Glomerular visceral epithelial cell (primary cell): Measurements from ENCODE around the gene RBM20.

Experiments
- DNase-seq: peaks from one replicate; pipeline ENCODE4 v3.0.0-alpha.2; 2016; ENCODE audit errors: extremely low spot score

Gene RBM20

GRCh38 chr10:110679486-110680272, 35.5 kb downstream of the RBM20 start:
- no peak for DNase-seq

GRCh38 chr10:110680273-110681020, 36.3 kb downstream of the RBM20 start:
- DNase-seq: no peak

GRCh38 chr10:110681023-110681681, 37.0 kb downstream of the RBM20 start:
- peak; percentile 21 for DNase-seq

- DNase-seq: no peak
Measured at GRCh38 chr10:110682348-110682747, 38.2 kb downstream of the RBM20 start.

GRCh38 chr10:110684800-110685446, 40.8 kb downstream of the RBM20 start:
- no peak for DNase-seq

GRCh38 chr10:110686047-110686446, 41.9 kb downstream of the RBM20 start:
- no peak for DNase-seq

GRCh38 chr10:110686949-110687348, 42.8 kb downstream of the RBM20 start:
- DNase-seq: no peak

GRCh38 chr10:110687400-110687799, 43.3 kb downstream of the RBM20 start:
- no peak for DNase-seq

GRCh38 chr10:110691139-110691538, 47.0 kb downstream of the RBM20 start:
- DNase-seq: no peak

GRCh38 chr10:110694263-110694662, 50.1 kb downstream of the RBM20 start:
- no peak for DNase-seq

GRCh38 chr10:110694820-110695538, 50.8 kb downstream of the RBM20 start:
- no peak for DNase-seq

GRCh38 chr10:110695539-110695886, 51.4 kb downstream of the RBM20 start:
- no peak for DNase-seq

- no peak for DNase-seq
Measured at GRCh38 chr10:110696436-110696835, 52.3 kb downstream of the RBM20 start.

GRCh38 chr10:110698340-110698739, 54.2 kb downstream of the RBM20 start:
- DNase-seq: no peak

GRCh38 chr10:110698782-110699201, 54.7 kb downstream of the RBM20 start:
- DNase-seq: no peak

- DNase-seq: no peak
Measured at GRCh38 chr10:110699859-110700468, 55.8 kb downstream of the RBM20 start.

- DNase-seq: no peak
Measured at GRCh38 chr10:110700947-110701616, 56.9 kb downstream of the RBM20 start.

- DNase-seq: no peak
Measured at GRCh38 chr10:110701617-110701971, 57.5 kb downstream of the RBM20 start.

GRCh38 chr10:110704070-110704469, 59.9 kb downstream of the RBM20 start:
- no peak for DNase-seq

GRCh38 chr10:110704906-110705476, 60.9 kb downstream of the RBM20 start:
- DNase-seq: no peak
